ENCODE data around the gene GPR157.

GRCh38 chr1:9065213-9065751 is 63.6 kb downstream of the GPR157 start:
- no peak for TF ChIP-seq CTCF (IDR thresholded peaks at IDR 0.05)
- TF ChIP-seq POLR2A (IDR thresholded peaks at IDR 0.05): no peak

Data from body of pancreas (tissue), 4 donors.